ENCODE data around the gene SNX5. TPM values are rescaled to one million over a fixed set of nuclear protein-coding genes. Genes with fewer than 3 reads are reported as not detected.

Gene SNX5
- total RNA-seq, 1 experiment from 2014 or later: 159 TPM

DNA sequence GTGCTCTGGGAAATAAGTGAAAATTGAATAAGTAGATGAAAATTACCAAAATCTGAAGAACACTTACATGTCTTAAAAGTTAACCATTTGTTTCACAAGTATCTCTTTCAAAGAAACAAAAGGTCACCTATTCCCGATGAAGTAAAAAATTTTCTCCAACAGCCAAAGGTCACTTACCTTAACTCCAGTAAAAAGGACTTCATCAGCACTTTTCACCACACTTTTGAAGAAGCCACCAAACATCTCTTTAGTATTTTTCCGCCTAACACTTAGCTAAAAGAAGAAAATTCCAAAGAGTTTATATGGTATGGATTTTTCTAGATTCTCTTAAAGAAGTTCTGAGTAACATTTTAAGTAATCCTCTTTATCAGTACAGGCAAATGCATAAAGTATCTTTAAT is 17.3 kb downstream of the SNX5 start:
- Histone ChIP-seq H3K9me2 (ENCODE audit: insufficient read depth) (no peaks in the 10 kb centered on the region), H3K9ac (ENCODE audit: low read length) (no peak overlapping the region), H3K27ac (ENCODE audit: low read depth, low read length) (no peak overlapping the region), H2AFZ (ENCODE audit: low read depth, low read length, poor library complexity, severe bottlenecking) (no peak overlapping the region), H3K4me3 (replicated peaks in 1 of 2; ENCODE audit: low read depth in 1 of 2, low read length in 2 of 2) (no peak overlapping the region), H4K20me1 (ENCODE audit: insufficient read depth) (peaks cover 18% of the 10 kb centered on the region; the same call in 1 of the 2 replicates), H3K79me2 (ENCODE audit: insufficient read depth, low read length) (peaks cover 99% of the 10 kb centered on the region), H3K9me3 (ENCODE audit: control insufficient read depth in 1 of 2, insufficient read depth in 1 of 2, low read depth in 1 of 2, low read length in 2 of 2) (no peaks in the 10 kb centered on the region), H3K4me1 (ENCODE audit: control insufficient read depth in 1 of 2, insufficient read depth in 2 of 2, low read length in 2 of 2) (no peaks in the 10 kb centered on the region), H3K36me3 (ENCODE audit: control insufficient read depth in 1 of 2, insufficient read depth in 2 of 2, low read length in 2 of 2) (peaks cover 95 to 98% of the 10 kb centered on the region in 2 experiments), H3K27me3 (ENCODE audit: insufficient read depth, low read length) (no peaks in the 10 kb centered on the region), H3K4me2 (ENCODE audit: low read length) (no peak overlapping the region)
- no peak for DNase-seq (ENCODE audit: low read depth, low spot score)
- intact Hi-C loops (cut with micrococcal nuclease): no loop called here
- no peak for TF ChIP-seq EZH2phosphoT487 (IDR thresholded peaks at IDR 0.05; ENCODE audit: borderline replicate concordance)
- no peak for TF ChIP-seq EZH2 (IDR thresholded peaks at IDR 0.05)
- TF ChIP-seq, protein P1, sequence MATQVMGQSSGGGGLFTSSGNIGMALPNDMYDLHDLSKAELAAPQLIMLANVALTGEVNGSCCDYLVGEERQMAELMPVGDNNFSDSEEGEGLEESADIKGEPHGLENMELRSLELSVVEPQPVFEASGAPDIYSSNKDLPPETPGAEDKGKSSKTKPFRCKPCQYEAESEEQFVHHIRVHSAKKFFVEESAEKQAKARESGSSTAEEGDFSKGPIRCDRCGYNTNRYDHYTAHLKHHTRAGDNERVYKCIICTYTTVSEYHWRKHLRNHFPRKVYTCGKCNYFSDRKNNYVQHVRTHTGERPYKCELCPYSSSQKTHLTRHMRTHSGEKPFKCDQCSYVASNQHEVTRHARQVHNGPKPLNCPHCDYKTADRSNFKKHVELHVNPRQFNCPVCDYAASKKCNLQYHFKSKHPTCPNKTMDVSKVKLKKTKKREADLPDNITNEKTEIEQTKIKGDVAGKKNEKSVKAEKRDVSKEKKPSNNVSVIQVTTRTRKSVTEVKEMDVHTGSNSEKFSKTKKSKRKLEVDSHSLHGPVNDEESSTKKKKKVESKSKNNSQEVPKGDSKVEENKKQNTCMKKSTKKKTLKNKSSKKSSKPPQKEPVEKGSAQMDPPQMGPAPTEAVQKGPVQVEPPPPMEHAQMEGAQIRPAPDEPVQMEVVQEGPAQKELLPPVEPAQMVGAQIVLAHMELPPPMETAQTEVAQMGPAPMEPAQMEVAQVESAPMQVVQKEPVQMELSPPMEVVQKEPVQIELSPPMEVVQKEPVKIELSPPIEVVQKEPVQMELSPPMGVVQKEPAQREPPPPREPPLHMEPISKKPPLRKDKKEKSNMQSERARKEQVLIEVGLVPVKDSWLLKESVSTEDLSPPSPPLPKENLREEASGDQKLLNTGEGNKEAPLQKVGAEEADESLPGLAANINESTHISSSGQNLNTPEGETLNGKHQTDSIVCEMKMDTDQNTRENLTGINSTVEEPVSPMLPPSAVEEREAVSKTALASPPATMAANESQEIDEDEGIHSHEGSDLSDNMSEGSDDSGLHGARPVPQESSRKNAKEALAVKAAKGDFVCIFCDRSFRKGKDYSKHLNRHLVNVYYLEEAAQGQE (IDR thresholded peaks at IDR 0.05; ENCODE audit: low read depth): no peak
- TF ChIP-seq POLR2A (IDR thresholded peaks at IDR 0.05; ENCODE audit: borderline replicate concordance, extremely low read depth, insufficient read depth, insufficient read length): no peak
- no TSS peak for BruUV-seq (replicated peaks)
- ChIA-PET CTCF (no interaction called here), RAD21 (ENCODE audit: low non-redundant PET in 1 of 2, low total read pairs in 2 of 2, uncharacterized antibody in 2 of 2, unreplicated experiment in 2 of 2) (no interaction called here), POLR2A (no interaction called here)
- no peak for ATAC-seq

DNA sequence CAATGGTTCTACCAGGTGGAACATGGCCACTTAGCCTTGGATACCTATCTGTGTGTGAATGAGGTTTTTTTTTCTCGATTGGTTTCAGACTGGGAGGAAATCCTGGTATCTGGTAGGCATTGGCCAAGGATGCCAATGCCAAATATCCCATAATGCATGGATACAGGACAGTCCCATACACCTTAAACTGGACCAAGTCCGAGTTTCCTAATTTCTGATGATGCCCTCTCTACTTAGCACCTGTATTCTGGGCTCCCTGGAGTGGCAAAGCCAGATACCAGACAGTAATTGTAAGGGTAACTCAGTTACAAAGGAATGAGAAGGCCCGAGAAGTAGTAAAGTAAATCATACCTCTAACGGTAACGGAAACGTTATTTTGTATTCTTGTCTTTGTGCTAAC is 17.9 kb downstream of the SNX5 start:
- Histone ChIP-seq H3K36me3 (ENCODE audit: control insufficient read depth in 1 of 2, insufficient read depth in 2 of 2, low read length in 2 of 2) (peaks cover 95 to 98% of the 10 kb centered on the region in 2 experiments), H3K4me1 (ENCODE audit: control insufficient read depth in 1 of 2, insufficient read depth in 2 of 2, low read length in 2 of 2) (no peaks in the 10 kb centered on the region), H3K4me2 (ENCODE audit: low read length) (no peak overlapping the region), H3K79me2 (ENCODE audit: insufficient read depth, low read length) (peaks cover 99% of the 10 kb centered on the region), H3K27me3 (ENCODE audit: insufficient read depth, low read length) (no peaks in the 10 kb centered on the region), H3K9me2 (ENCODE audit: insufficient read depth) (no peaks in the 10 kb centered on the region), H4K20me1 (ENCODE audit: insufficient read depth) (peaks cover 11% of the 10 kb centered on the region; the same call in 1 of the 2 replicates), H2AFZ (ENCODE audit: low read depth, low read length, poor library complexity, severe bottlenecking) (no peak overlapping the region), H3K9ac (ENCODE audit: low read length) (no peak overlapping the region), H3K27ac (ENCODE audit: low read depth, low read length) (no peak overlapping the region), H3K4me3 (replicated peaks in 1 of 2; ENCODE audit: low read depth in 1 of 2, low read length in 2 of 2) (no peak overlapping the region), H3K9me3 (ENCODE audit: control insufficient read depth in 1 of 2, insufficient read depth in 1 of 2, low read depth in 1 of 2, low read length in 2 of 2) (no peaks in the 10 kb centered on the region)
- no TSS peak for BruUV-seq (replicated peaks)
- TF ChIP-seq, protein P1 (IDR thresholded peaks at IDR 0.05; ENCODE audit: low read depth): no peak
- TF ChIP-seq, protein P2, sequence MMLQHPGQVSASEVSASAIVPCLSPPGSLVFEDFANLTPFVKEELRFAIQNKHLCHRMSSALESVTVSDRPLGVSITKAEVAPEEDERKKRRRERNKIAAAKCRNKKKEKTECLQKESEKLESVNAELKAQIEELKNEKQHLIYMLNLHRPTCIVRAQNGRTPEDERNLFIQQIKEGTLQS (IDR thresholded peaks at IDR 0.05): no peak
- TF ChIP-seq ELF1 (IDR thresholded peaks at IDR 0.05; ENCODE audit: borderline replicate concordance, low read depth): no peak
- no peak for TF ChIP-seq POLR2A (IDR thresholded peaks at IDR 0.05; ENCODE audit: borderline replicate concordance, extremely low read depth, insufficient read depth, insufficient read length)
- no peak for TF ChIP-seq RAD21 (IDR thresholded peaks at IDR 0.05; ENCODE audit: low read depth)
- ChIA-PET RAD21 (ENCODE audit: low non-redundant PET in 1 of 2, low total read pairs in 2 of 2, uncharacterized antibody in 2 of 2, unreplicated experiment in 2 of 2) (no interaction called here), CTCF (no interaction called here), POLR2A (no interaction called here)
- ATAC-seq (no peak), DNase-seq (ENCODE audit: low read depth, low spot score) (no peak)
- intact Hi-C loops (cut with micrococcal nuclease): no loop called here

All from HCT116 (cell line).